ENCODE data around the gene UBE2V1. TPM values are rescaled to one million over a fixed set of nuclear protein-coding genes. Genes with fewer than 3 reads are reported as not detected.

UBE2V1 gene
- total and polyA plus RNA-seq, 10 of the 15 experiments (the other 5 are each of a cell fraction or from before 2014, with no cell fraction given): 51.8 to 219 (median 141) TPM

DNA sequence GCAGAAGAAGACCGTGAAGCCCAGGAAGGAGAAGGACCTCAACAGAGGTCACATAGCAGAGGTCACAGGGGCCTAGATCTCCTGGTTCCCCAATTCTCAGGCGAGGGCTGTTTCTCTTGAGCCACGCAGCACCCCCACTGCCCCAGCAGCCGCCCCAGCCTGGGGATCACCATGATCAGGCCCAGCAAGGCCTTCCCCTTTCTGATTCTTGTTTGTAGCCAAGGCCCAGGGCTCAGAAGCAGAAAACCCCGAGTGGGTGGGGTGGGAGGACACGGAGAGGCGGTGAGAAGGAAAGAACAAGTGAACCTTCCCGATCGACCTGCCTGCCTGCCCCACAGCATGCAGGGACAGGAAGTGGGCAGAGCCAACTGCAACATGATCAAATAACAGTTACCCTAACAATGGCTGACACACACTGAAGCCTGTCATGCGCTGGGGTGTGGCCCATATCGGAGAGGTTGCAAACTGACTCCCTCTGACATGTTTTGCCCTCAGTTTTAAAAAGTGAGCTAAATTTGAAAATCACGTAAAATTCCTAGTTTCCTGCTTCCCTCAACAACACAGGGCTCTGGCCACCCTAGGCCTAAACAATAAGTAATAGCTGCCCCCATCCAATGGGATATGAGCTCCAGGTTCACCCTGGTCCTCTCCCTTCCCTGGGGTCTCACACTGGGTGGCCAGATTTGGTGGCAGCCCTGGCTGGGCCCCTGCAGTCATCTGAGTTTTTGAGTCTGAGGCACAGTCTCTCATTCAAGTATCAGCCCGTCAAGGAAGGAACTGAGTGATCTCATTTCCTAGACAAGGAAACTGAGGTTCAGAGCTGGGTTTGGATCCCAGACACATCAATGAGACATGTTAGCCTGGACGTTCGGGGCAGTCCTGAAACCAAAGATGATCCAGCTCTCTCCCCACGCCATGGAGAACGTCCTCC, 34.0 kb upstream of the UBE2V1 start:
- H2AFZ ChIP-seq (ENCODE audit: control insufficient read depth, low read depth, low read length): peak overlapping the region; percentile 68
- H3K27me3 ChIP-seq (replicated peaks in 1 of 2; ENCODE audit: control insufficient read depth in 2 of 2, insufficient read depth in 2 of 2, low read length in 1 of 2): no peaks in the 10 kb centered on the region
- intact Hi-C loops (cut with micrococcal nuclease; ENCODE audit: unreplicated experiment) (no loop called here), in situ Hi-C loops (cut with MboI) (no loop called here)
- H3K79me2 ChIP-seq (ENCODE audit: control insufficient read depth, insufficient read depth, low read length): peaks cover 45% of the 10 kb centered on the region
- WGBS (ENCODE audit: insufficient coverage, insufficient replicate concordance, low lambda C conversion rate, missing lambda C conversion rate): 29% methylated on average over 17 of the region's 17 CpGs
- H3K27ac ChIP-seq (ENCODE audit: control insufficient read depth, insufficient read depth): peak overlapping the region; percentile 93
- H3K4me2 ChIP-seq (ENCODE audit: control insufficient read depth, insufficient read depth): peak overlapping the region; percentile 83
- peaks cover 4 to 7% of the 10 kb centered on the region in 2 experiments for H3K36me3 ChIP-seq (ENCODE audit: control insufficient read depth in 2 of 2, insufficient read depth in 2 of 2, low read length in 1 of 2)
- ATAC-seq (peak; percentile 96), DNase-seq (ENCODE audit: low read depth, low spot score) (peak; percentile 45), FAIRE-seq (peak; percentile 98)
- RAD21 ChIA-PET (ENCODE audit: unreplicated experiment): interaction anchor here (1.3 to 1.4 kb wide), 2 partner anchors 22 to 31 kb away, joined by 6 read pairs; no protein-coding TSS in a partner anchor
- H3K4me3 ChIP-seq: peak overlapping the region; percentile 62; the same call in 1 of the 2 replicates
- peaks cover 15% of the 10 kb centered on the region for H3K4me1 ChIP-seq (ENCODE audit: control insufficient read depth, insufficient read depth, low read length)
- SMC1A ChIA-PET (ENCODE audit: uncharacterized antibody, unreplicated experiment): interaction anchor here (0.6 to 2.8 kb wide), 7 partner anchors 19 to 76 kb away, joined by 3 to 12 read pairs (median 5); no protein-coding TSS in a partner anchor
- no peaks in the 10 kb centered on the region for H4K20me1 ChIP-seq (ENCODE audit: control insufficient read depth, insufficient read depth)
- CTCF ChIA-PET: interaction anchor here (1.0 to 2.9 kb wide), 11 partner anchors 19 to 168 kb away, joined by 3 to 23 read pairs (median 4); no protein-coding TSS in a partner anchor
- TSS peak; percentile 5 for BruUV-seq (replicated peaks)
- no peaks in the 10 kb centered on the region for H3K9me3 ChIP-seq (replicated peaks; ENCODE audit: control insufficient read depth, insufficient read depth, low read length)
- POLR2A ChIA-PET: interaction anchor here (0.7 to 1.1 kb wide), 3 partner anchors 13 to 31 kb away, joined by 3 to 6 read pairs (median 4); no protein-coding TSS in a partner anchor
- peak overlapping the region; percentile 88 for H3K9ac ChIP-seq (ENCODE audit: control insufficient read depth, insufficient read depth, low read length)
- TF ChIP-seq, protein P1, sequence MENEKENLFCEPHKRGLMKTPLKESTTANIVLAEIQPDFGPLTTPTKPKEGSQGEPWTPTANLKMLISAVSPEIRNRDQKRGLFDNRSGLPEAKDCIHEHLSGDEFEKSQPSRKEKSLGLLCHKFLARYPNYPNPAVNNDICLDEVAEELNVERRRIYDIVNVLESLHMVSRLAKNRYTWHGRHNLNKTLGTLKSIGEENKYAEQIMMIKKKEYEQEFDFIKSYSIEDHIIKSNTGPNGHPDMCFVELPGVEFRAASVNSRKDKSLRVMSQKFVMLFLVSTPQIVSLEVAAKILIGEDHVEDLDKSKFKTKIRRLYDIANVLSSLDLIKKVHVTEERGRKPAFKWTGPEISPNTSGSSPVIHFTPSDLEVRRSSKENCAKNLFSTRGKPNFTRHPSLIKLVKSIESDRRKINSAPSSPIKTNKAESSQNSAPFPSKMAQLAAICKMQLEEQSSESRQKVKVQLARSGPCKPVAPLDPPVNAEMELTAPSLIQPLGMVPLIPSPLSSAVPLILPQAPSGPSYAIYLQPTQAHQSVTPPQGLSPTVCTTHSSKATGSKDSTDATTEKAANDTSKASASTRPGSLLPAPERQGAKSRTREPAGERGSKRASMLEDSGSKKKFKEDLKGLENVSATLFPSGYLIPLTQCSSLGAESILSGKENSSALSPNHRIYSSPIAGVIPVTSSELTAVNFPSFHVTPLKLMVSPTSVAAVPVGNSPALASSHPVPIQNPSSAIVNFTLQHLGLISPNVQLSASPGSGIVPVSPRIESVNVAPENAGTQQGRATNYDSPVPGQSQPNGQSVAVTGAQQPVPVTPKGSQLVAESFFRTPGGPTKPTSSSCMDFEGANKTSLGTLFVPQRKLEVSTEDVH (IDR thresholded peaks at IDR 0.05; ENCODE audit: low read depth, partially characterized antibody): no peak
- TF ChIP-seq, protein P2, sequence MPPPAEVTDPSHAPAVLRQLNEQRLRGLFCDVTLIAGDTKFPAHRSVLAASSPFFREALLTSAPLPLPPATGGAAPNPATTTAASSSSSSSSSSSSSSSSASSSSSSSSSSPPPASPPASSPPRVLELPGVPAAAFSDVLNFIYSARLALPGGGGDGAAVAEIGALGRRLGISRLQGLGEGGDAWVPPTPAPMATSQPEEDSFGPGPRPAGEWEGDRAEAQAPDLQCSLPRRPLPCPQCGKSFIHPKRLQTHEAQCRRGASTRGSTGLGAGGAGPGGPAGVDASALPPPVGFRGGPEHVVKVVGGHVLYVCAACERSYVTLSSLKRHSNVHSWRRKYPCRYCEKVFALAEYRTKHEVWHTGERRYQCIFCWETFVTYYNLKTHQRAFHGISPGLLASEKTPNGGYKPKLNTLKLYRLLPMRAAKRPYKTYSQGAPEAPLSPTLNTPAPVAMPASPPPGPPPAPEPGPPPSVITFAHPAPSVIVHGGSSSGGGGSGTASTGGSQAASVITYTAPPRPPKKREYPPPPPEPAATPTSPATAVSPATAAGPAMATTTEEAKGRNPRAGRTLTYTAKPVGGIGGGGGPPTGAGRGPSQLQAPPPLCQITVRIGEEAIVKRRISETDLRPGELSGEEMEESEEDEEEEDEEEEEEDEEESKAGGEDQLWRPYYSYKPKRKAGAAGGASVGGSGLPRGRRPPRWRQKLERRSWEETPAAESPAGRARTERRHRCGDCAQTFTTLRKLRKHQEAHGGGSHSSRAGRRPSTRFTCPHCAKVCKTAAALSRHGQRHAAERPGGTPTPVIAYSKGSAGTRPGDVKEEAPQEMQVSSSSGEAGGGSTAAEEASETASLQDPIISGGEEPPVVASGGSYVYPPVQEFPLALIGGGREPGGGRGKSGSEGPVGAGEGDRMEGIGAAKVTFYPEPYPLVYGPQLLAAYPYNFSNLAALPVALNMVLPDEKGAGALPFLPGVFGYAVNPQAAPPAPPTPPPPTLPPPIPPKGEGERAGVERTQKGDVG (CRISPR knock-in tag; IDR thresholded peaks at IDR 0.05): no peak
- TF ChIP-seq, protein P3, sequence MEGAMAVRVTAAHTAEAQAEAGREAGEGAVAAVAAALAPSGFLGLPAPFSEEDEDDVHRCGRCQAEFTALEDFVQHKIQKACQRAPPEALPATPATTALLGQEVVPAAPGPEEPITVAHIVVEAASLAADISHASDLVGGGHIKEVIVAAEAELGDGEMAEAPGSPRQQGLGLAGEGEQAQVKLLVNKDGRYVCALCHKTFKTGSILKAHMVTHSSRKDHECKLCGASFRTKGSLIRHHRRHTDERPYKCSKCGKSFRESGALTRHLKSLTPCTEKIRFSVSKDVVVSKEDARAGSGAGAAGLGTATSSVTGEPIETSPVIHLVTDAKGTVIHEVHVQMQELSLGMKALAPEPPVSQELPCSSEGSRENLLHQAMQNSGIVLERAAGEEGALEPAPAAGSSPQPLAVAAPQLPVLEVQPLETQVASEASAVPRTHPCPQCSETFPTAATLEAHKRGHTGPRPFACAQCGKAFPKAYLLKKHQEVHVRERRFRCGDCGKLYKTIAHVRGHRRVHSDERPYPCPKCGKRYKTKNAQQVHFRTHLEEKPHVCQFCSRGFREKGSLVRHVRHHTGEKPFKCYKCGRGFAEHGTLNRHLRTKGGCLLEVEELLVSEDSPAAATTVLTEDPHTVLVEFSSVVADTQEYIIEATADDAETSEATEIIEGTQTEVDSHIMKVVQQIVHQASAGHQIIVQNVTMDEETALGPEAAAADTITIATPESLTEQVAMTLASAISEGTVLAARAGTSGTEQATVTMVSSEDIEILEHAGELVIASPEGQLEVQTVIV (IDR thresholded peaks at IDR 0.05; ENCODE audit: borderline replicate concordance, partially characterized antibody): no peak
- TF ChIP-seq CREB1 (IDR thresholded peaks at IDR 0.05; ENCODE audit: low read depth) (0 out of 2 replicates have a peak, but pooled peaks have one; percentile 47), RAD51 (IDR thresholded peaks at IDR 0.05) (0 out of 2 replicates have a peak, but pooled peaks have one; percentile 15), PAX8 (IDR thresholded peaks at IDR 0.05) (0 out of 2 replicates have a peak, but pooled peaks have one; percentile 50), EGR1 (IDR thresholded peaks at IDR 0.05; ENCODE audit: borderline replicate concordance in 1 of 2, low read depth in 2 of 2, low read length in 2 of 2) (peak in 1 of 2 experiments; percentile 63; a peak in 1 of 3 replicates), PKNOX1 (IDR thresholded peaks at IDR 0.05) (peak; percentile 92)
- TF ChIP-seq, protein P4, sequence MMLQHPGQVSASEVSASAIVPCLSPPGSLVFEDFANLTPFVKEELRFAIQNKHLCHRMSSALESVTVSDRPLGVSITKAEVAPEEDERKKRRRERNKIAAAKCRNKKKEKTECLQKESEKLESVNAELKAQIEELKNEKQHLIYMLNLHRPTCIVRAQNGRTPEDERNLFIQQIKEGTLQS (IDR thresholded peaks at IDR 0.05; ENCODE audit: borderline replicate concordance, extremely low read depth, low read depth, low read length): no peak

Data from GM12878 (cell line).